ENCODE results near the gene RNF183. TPM values are rescaled to one million over a fixed set of nuclear protein-coding genes. Genes with fewer than 3 reads are reported as not detected.

RNF183 gene
- total RNA-seq, 1 donor from 2014 or later = not detected

- H3K27me3 Mint-ChIP-seq (ENCODE audit: low read depth) = peaks cover 78% of the 10 kb centered on the region
- no peaks in the 10 kb centered on the region for H3K9me3 Mint-ChIP-seq
- no peak within 1 kb of the TSS for H3K27ac Mint-ChIP-seq (ENCODE audit: unreplicated experiment)
- no peak for DNase-seq (ENCODE audit: low read depth, low spot score)
- H3K4me3 Mint-ChIP-seq = peak within 1 kb of the TSS; percentile 60
- no peak for TF ChIP-seq CTCF (conservative IDR thresholded peaks at IDR 0.05)
- no peaks in the 10 kb centered on the region for H3K36me3 Mint-ChIP-seq (ENCODE audit: low read depth)
- H3K4me1 Mint-ChIP-seq = peaks cover 14% of the 10 kb centered on the region
Measured at GRCh38 chr9:113349445-113350094, 46.4 kb upstream of the RNF183 start, which contains the start of gene BSPRY. BSPRY (plus strand) TSS chr9:113349541; CDS start chr9:113349580, 39 bp downstream.

GRCh38 chr9:113349066-113349444 is 45.9 kb upstream of the RNF183 start:
- DNase-seq (ENCODE audit: low read depth, low spot score) = no peak
- Mint-ChIP-seq H3K27me3 (ENCODE audit: low read depth) (peaks cover 73% of the 10 kb centered on the region), H3K27ac (ENCODE audit: unreplicated experiment) (no peak overlapping the region)

GRCh38 chr9:113348437-113348836 is 45.3 kb upstream of the RNF183 start:
- Mint-ChIP-seq H3K36me3 (ENCODE audit: low read depth) (no peaks in the 10 kb centered on the region), H3K27ac (ENCODE audit: unreplicated experiment) (no peak overlapping the region), H3K4me3 (peak overlapping the region; percentile 34), H3K9me3 (no peaks in the 10 kb centered on the region), H3K27me3 (ENCODE audit: low read depth) (peaks cover 69% of the 10 kb centered on the region), H3K4me1 (peaks cover 14% of the 10 kb centered on the region)
- no peak for TF ChIP-seq CTCF (conservative IDR thresholded peaks at IDR 0.05)
- no peak for DNase-seq (ENCODE audit: low read depth, low spot score)

More at GRCh38 chr9:113349066-113349444, 45.9 kb upstream of the RNF183 start:
- H3K4me3 Mint-ChIP-seq = peak overlapping the region; percentile 60
- no peaks in the 10 kb centered on the region for H3K36me3 Mint-ChIP-seq (ENCODE audit: low read depth)
- peaks cover 14% of the 10 kb centered on the region for H3K4me1 Mint-ChIP-seq
- no peak for TF ChIP-seq CTCF (conservative IDR thresholded peaks at IDR 0.05)
- H3K9me3 Mint-ChIP-seq = no peaks in the 10 kb centered on the region

- Mint-ChIP-seq H3K36me3 (ENCODE audit: low read depth) (no peaks in the 10 kb centered on the region), H3K4me3 (no peak overlapping the region), H3K27me3 (ENCODE audit: low read depth) (peaks cover 51% of the 10 kb centered on the region), H3K27ac (ENCODE audit: unreplicated experiment) (no peak overlapping the region), H3K9me3 (no peaks in the 10 kb centered on the region), H3K4me1 (peaks cover 15% of the 10 kb centered on the region)
- DNase-seq (ENCODE audit: low read depth, low spot score) = no peak
- TF ChIP-seq CTCF (conservative IDR thresholded peaks at IDR 0.05) = no peak
Measured at GRCh38 chr9:113345671-113346070, 42.5 kb upstream of the RNF183 start.

- H3K4me3 Mint-ChIP-seq = peak overlapping the region; percentile 43
- no peak for DNase-seq (ENCODE audit: low read depth, low spot score)
- no peaks in the 10 kb centered on the region for H3K9me3 Mint-ChIP-seq
- peaks cover 19% of the 10 kb centered on the region for H3K4me1 Mint-ChIP-seq
- peaks cover 50% of the 10 kb centered on the region for H3K27me3 Mint-ChIP-seq (ENCODE audit: low read depth)
- no peaks in the 10 kb centered on the region for H3K36me3 Mint-ChIP-seq (ENCODE audit: low read depth)
- TF ChIP-seq CTCF (conservative IDR thresholded peaks at IDR 0.05) = no peak
- H3K27ac Mint-ChIP-seq (ENCODE audit: unreplicated experiment) = no peak overlapping the region
Measured at GRCh38 chr9:113345190-113345589, 42.0 kb upstream of the RNF183 start.
